ENCODE results near the gene PCDHGC5.

The PCDHGC5 gene

GRCh38 chr5:141528291-141528984 is 39.6 kb downstream of the PCDHGC5 start (continued):
- TF ChIP-seq SNAI2 (CRISPR knock-in tag; IDR thresholded peaks at IDR 0.05) (no peak), ZNF565 (CRISPR knock-in tag; conservative IDR thresholded peaks at IDR 0.05; ENCODE audit: low read depth) (no peak)

DNA sequence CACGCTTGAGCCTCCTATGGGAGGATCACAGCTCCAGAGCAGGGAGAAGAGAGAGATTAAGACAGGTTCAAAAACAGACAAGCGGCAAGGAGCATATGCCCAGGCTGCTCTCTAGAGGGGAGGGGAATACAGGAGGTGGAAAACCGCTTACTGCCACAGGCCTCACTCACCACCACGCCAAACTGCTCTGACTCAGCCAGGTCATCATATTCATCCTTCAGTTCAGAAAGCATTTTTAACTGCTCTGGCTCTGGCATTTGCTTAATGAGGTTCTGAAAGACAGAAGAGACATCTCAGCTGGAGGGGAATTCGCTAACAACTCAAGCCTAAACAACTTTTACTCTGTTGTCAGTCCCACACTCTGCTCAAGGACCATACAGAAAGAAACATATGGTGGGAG is 40.1 kb downstream of the PCDHGC5 start:
- peak; percentile 64 for ATAC-seq
- TF ChIP-seq, protein P1, sequence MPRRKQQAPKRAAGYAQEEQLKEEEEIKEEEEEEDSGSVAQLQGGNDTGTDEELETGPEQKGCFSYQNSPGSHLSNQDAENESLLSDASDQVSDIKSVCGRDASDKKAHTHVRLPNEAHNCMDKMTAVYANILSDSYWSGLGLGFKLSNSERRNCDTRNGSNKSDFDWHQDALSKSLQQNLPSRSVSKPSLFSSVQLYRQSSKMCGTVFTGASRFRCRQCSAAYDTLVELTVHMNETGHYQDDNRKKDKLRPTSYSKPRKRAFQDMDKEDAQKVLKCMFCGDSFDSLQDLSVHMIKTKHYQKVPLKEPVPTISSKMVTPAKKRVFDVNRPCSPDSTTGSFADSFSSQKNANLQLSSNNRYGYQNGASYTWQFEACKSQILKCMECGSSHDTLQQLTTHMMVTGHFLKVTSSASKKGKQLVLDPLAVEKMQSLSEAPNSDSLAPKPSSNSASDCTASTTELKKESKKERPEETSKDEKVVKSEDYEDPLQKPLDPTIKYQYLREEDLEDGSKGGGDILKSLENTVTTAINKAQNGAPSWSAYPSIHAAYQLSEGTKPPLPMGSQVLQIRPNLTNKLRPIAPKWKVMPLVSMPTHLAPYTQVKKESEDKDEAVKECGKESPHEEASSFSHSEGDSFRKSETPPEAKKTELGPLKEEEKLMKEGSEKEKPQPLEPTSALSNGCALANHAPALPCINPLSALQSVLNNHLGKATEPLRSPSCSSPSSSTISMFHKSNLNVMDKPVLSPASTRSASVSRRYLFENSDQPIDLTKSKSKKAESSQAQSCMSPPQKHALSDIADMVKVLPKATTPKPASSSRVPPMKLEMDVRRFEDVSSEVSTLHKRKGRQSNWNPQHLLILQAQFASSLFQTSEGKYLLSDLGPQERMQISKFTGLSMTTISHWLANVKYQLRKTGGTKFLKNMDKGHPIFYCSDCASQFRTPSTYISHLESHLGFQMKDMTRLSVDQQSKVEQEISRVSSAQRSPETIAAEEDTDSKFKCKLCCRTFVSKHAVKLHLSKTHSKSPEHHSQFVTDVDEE (CRISPR knock-in tag; IDR thresholded peaks at IDR 0.05), result no peak
- TF ChIP-seq, protein P2, sequence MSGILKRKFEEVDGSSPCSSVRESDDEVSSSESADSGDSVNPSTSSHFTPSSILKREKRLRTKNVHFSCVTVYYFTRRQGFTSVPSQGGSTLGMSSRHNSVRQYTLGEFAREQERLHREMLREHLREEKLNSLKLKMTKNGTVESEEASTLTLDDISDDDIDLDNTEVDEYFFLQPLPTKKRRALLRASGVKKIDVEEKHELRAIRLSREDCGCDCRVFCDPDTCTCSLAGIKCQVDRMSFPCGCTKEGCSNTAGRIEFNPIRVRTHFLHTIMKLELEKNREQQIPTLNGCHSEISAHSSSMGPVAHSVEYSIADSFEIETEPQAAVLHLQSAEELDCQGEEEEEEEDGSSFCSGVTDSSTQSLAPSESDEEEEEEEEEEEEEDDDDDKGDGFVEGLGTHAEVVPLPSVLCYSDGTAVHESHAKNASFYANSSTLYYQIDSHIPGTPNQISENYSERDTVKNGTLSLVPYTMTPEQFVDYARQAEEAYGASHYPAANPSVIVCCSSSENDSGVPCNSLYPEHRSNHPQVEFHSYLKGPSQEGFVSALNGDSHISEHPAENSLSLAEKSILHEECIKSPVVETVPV (CRISPR knock-in tag; IDR thresholded peaks at IDR 0.05), result no peak
- TF ChIP-seq SNAI2 (CRISPR knock-in tag; IDR thresholded peaks at IDR 0.05) (no peak), ZNF8 (CRISPR knock-in tag; IDR thresholded peaks at IDR 0.05) (no peak), ISL1 (CRISPR knock-in tag; IDR thresholded peaks at IDR 0.05) (0 out of 2 replicates have a peak, but pooled peaks have one; percentile 19)
- TF ChIP-seq, protein P3, sequence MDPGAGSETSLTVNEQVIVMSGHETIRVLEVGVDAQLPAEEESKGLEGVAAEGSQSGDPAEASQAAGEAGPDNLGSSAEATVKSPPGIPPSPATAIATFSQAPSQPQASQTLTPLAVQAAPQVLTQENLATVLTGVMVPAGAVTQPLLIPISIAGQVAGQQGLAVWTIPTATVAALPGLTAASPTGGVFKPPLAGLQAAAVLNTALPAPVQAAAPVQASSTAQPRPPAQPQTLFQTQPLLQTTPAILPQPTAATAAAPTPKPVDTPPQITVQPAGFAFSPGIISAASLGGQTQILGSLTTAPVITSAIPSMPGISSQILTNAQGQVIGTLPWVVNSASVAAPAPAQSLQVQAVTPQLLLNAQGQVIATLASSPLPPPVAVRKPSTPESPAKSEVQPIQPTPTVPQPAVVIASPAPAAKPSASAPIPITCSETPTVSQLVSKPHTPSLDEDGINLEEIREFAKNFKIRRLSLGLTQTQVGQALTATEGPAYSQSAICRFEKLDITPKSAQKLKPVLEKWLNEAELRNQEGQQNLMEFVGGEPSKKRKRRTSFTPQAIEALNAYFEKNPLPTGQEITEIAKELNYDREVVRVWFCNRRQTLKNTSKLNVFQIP (CRISPR knock-in tag; IDR thresholded peaks at IDR 0.05; ENCODE audit: borderline replicate concordance, low read depth), result no peak

- ATAC-seq, result no peak
Observed at GRCh38 chr5:141529873-141530272, 41.0 kb downstream of the PCDHGC5 start.

GRCh38 chr5:141532726-141533125 is 43.8 kb downstream of the PCDHGC5 start:
- no peak for ATAC-seq
- TF ChIP-seq ISL1 (CRISPR knock-in tag; IDR thresholded peaks at IDR 0.05), result no peak
- TF ChIP-seq, protein P3 (CRISPR knock-in tag; IDR thresholded peaks at IDR 0.05; ENCODE audit: borderline replicate concordance, low read depth), result no peak
- TF ChIP-seq CSDC2 (CRISPR knock-in tag; IDR thresholded peaks at IDR 0.05), result no peak
- TF ChIP-seq ZNF70 (CRISPR knock-in tag; IDR thresholded peaks at IDR 0.05), result no peak
- no peak for TF ChIP-seq ZNF565 (CRISPR knock-in tag; conservative IDR thresholded peaks at IDR 0.05; ENCODE audit: low read depth)
- TF ChIP-seq BACH2 (CRISPR knock-in tag; IDR thresholded peaks at IDR 0.05; ENCODE audit: borderline replicate concordance), result no peak
- TF ChIP-seq, protein P4, sequence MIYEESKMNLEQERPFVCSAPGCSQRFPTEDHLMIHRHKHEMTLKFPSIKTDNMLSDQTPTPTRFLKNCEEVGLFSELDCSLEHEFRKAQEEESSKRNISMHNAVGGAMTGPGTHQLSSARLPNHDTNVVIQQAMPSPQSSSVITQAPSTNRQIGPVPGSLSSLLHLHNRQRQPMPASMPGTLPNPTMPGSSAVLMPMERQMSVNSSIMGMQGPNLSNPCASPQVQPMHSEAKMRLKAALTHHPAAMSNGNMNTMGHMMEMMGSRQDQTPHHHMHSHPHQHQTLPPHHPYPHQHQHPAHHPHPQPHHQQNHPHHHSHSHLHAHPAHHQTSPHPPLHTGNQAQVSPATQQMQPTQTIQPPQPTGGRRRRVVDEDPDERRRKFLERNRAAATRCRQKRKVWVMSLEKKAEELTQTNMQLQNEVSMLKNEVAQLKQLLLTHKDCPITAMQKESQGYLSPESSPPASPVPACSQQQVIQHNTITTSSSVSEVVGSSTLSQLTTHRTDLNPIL (CRISPR knock-in tag; IDR thresholded peaks at IDR 0.05; ENCODE audit: low read depth), result no peak
- TF ChIP-seq, protein P2 (CRISPR knock-in tag; IDR thresholded peaks at IDR 0.05), result no peak

More at GRCh38 chr5:141529873-141530272, 41.0 kb downstream of the PCDHGC5 start:
- TF ChIP-seq CSDC2 (CRISPR knock-in tag; IDR thresholded peaks at IDR 0.05) (no peak), ZC3H10 (CRISPR knock-in tag; IDR thresholded peaks at IDR 0.05) (no peak), ZNF70 (CRISPR knock-in tag; IDR thresholded peaks at IDR 0.05) (no peak), TOX (CRISPR knock-in tag; IDR thresholded peaks at IDR 0.05; ENCODE audit: borderline replicate concordance) (no peak), ZFP30 (CRISPR knock-in tag; IDR thresholded peaks at IDR 0.05) (no peak), RARB (CRISPR knock-in tag; IDR thresholded peaks at IDR 0.05) (no peak), ZNF8 (CRISPR knock-in tag; IDR thresholded peaks at IDR 0.05) (no peak)
- TF ChIP-seq, protein P2 (CRISPR knock-in tag; IDR thresholded peaks at IDR 0.05), result no peak
- TF ChIP-seq, protein P5, sequence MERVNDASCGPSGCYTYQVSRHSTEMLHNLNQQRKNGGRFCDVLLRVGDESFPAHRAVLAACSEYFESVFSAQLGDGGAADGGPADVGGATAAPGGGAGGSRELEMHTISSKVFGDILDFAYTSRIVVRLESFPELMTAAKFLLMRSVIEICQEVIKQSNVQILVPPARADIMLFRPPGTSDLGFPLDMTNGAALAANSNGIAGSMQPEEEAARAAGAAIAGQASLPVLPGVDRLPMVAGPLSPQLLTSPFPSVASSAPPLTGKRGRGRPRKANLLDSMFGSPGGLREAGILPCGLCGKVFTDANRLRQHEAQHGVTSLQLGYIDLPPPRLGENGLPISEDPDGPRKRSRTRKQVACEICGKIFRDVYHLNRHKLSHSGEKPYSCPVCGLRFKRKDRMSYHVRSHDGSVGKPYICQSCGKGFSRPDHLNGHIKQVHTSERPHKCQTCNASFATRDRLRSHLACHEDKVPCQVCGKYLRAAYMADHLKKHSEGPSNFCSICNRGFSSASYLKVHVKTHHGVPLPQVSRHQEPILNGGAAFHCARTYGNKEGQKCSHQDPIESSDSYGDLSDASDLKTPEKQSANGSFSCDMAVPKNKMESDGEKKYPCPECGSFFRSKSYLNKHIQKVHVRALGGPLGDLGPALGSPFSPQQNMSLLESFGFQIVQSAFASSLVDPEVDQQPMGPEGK (CRISPR knock-in tag; IDR thresholded peaks at IDR 0.05; ENCODE audit: borderline replicate concordance), result no peak
- TF ChIP-seq, protein P3 (CRISPR knock-in tag; IDR thresholded peaks at IDR 0.05; ENCODE audit: borderline replicate concordance, low read depth), result no peak

Data from SK-N-SH treated with all-trans-retinoic acid at 6 μM for 48 hours (cell line).